BJ (cell line): Measurements from ENCODE around the gene GNL1. TPM values are rescaled to one million over a fixed set of nuclear protein-coding genes. Genes with fewer than 3 reads are reported as not detected.
"Not testable (repeated sequence)": the region's sequence is repeated elsewhere in the genome, so short reads cannot be mapped to it uniquely, and the experiment has no call there.

Source experiments
- CTCF ChIA-PET: fragments of 350-600 bp; formaldehyde crosslinking; extraction: SDS; loops from one replicate; lab custom pipeline; 2021; ENCODE audit warnings: antibody characterized with exemption, inconsistent platforms; lab: Yijun Ruan, JAX
- POLR2A ChIA-PET: fragments of 300-600 bp; sonication (Branson Sonifier 250); formaldehyde crosslinking; extraction: SDS; loops from one replicate; lab custom pipeline; 2021; ENCODE audit warnings: antibody characterized with exemption; lab: Charles Lee
- DNase-seq: peaks from one replicate; pipeline ENCODE4 v3.0.0-alpha.2; 2011; ENCODE audit warnings: low read depth
- H3K27me3 ChIP-seq: 2 replicates; pipeline ENCODE4 v1.6.0; 2011; ENCODE audit warnings: low read length; ENCODE audit not compliant: control insufficient read depth, insufficient read depth
- H3K36me3 ChIP-seq: 2 replicates; pipeline ENCODE4 v1.5.1; 2011; ENCODE audit warnings: low read length; ENCODE audit not compliant: control insufficient read depth, insufficient read depth
- H3K4me3 ChIP-seq: 2 replicates; pipeline ENCODE4 v1.5.1; 2011; ENCODE audit warnings: low read depth, mild to moderate bottlenecking, control low read depth, low read length
- CTCF ChIP-seq: IDR thresholded peaks from 2 replicates; pipeline ENCODE4 v1.5.1; 2011; ENCODE audit warnings: low read depth, mild to moderate bottlenecking, control low read depth, inconsistent platforms, low read length, moderate library complexity; ENCODE audit not compliant: insufficient read depth
- polyA plus RNA-seq: library from polyadenylated mRNA; depleted of rRNA; stranded (reverse); fragments of >200 nt; gene quantifications from 2 replicates; pipeline ENCODE4 v1.2.3, GENCODE V29; 2011

The GNL1 gene
- polyA plus RNA-seq, 1 experiment: 47.6 TPM

- H3K4me3 ChIP-seq: no peak overlapping the region
- H3K27me3 ChIP-seq: no peaks in the 10 kb centered on the region
- no peaks in the 10 kb centered on the region; the same call in 1 of the 2 replicates for H3K36me3 ChIP-seq
- TF ChIP-seq CTCF: no peak
- CTCF ChIA-PET: interaction anchor here (1.2 kb wide), 1 partner anchor 38 kb away, joined by 4 read pairs; no protein-coding TSS in a partner anchor
- DNase-seq: no peak
- POLR2A ChIA-PET: no interaction called here
Observed at GRCh38 chr6:30520522-30520921, 35.8 kb downstream of the GNL1 start.

DNA sequence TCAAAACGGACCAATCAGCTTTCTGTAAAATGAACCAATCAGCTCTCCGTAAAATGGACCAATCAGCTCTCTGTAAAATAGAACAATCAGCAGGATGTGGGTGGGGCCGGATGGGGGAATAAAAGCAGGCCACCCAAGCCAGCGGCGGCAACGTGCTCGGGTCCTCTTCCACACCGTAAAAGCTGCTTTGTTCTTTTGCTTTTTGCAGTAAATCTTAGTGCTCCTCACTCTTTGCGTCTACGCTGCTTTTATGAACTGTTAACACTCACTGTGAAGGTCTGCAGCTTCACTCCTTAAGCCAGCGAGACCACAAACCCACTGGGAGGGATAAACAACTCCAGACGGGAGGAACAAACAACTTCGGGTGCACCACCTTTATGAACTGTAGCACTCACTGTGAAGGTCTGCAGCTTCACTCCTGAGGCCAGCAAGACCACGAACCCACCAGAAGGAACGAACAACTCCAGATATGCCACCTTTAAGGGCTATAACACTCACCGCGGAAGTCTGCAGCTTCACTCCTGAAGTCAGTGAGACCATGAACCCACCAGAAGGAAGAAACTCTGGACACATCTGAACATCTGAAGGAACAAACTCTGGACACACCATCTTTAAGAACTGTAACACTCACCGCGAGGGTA lies 37.7 kb downstream of the GNL1 start:
- H3K4me3 ChIP-seq, POLR2A ChIA-PET, H3K36me3 ChIP-seq, H3K27me3 ChIP-seq, DNase-seq: not testable (repeated sequence)
- CTCF ChIA-PET: interaction anchor here (1.1 to 1.4 kb wide), 3 partner anchors 13 to 36 kb away, joined by 3 to 5 read pairs (median 4); no protein-coding TSS in a partner anchor

GRCh38 chr6:30517767-30518504 lies 38.4 kb downstream of the GNL1 start:
- POLR2A ChIA-PET: not testable (repeated sequence)

GRCh38 chr6:30516754-30517076 lies 39.6 kb downstream of the GNL1 start:
- peak overlapping the region; percentile 53 for H3K4me3 ChIP-seq
- H3K36me3 ChIP-seq, H3K27me3 ChIP-seq, DNase-seq: not testable (repeated sequence)
- CTCF ChIA-PET: interaction anchor here (1.0 to 1.1 kb wide), 2 partner anchors 16 to 25 kb away, joined by 5 read pairs; no protein-coding TSS in a partner anchor
- POLR2A ChIA-PET: interaction anchor here (0.6 to 0.7 kb wide), 4 partner anchors 11 to 1636 kb away, joined by 3 to 7 read pairs (median 4); partner anchors contain the start of gene ABCF1

More at GRCh38 chr6:30517767-30518504, 38.4 kb downstream of the GNL1 start:
- H3K36me3 ChIP-seq, H3K4me3 ChIP-seq, DNase-seq, H3K27me3 ChIP-seq: not testable (repeated sequence)
- CTCF ChIA-PET: interaction anchor here (1.1 to 1.4 kb wide), 3 partner anchors 14 to 36 kb away, joined by 3 to 5 read pairs (median 4); no protein-coding TSS in a partner anchor

DNA sequence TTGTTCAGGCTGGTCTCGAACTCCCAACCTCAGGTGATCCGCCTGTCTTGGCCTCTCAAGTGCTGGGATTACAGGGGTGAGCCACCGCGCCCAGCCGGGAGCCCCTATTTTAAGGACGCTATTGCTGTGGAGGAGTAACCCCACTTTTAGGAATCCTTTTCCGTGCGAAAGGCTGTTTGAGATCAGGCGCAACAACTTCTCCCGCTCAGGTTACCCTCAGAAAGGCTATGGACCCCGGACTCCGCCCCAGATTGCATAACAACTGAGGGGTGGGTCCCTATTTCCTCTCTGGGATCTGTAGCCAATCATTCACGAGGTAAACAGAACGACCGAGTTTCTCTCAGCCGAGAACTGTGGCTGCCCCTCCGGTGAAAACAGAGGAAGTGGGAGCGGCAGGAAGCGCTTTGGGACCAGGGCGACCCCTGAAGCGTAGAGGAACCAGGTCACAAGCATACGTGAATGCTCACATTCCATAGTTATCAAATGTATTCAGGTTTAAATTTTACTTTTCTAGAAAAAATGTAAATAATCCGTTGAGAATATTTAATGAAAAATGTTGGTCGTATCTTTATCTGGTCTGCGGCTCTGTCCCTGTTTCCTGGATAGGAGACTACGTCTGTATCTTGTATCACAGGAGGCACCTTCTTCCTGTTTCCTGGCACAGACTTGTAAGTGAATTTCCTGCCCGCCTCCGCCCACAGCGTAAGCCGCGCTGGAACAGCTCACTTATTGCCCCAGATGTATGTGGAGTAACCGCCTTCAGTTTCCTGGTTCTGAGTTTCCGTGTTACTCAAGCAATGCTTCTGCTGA lies 40.1 kb downstream of the GNL1 start:
- CTCF ChIA-PET: interaction anchor here (1.0 to 1.1 kb wide), 2 partner anchors 16 to 25 kb away, joined by 5 read pairs; no protein-coding TSS in a partner anchor
- POLR2A ChIA-PET: interaction anchor here (0.6 to 0.7 kb wide), 4 partner anchors 12 to 1637 kb away, joined by 3 to 7 read pairs (median 4); partner anchors contain the start of gene ABCF1

More for the DNA sequence above, 40.1 kb downstream of the GNL1 start:
- Histone ChIP-seq H3K36me3 (no peaks in the 10 kb centered on the region; the same call in 1 of the 2 replicates), H3K27me3 (no peaks in the 10 kb centered on the region), H3K4me3 (peak overlapping the region; percentile 53)
- peak; percentile 78 for DNase-seq
- no peak for TF ChIP-seq CTCF
